GM12873 (cell line): ENCODE results near the gene SPEG.

Experiments used
- CTCF ChIP-seq: IDR thresholded peaks from 2 replicates; pipeline ENCODE4 v1.5.1; 2012; ENCODE audit warnings: low read depth, mild to moderate bottlenecking, moderate library complexity, low read length, control low read depth; ENCODE audit not compliant: insufficient read depth; ENCODE audit errors: missing control alignments

Gene SPEG

GRCh38 chr2:219538956-219539788, 104.5 kb downstream of the SPEG start:
- no peak for TF ChIP-seq CTCF

DNA sequence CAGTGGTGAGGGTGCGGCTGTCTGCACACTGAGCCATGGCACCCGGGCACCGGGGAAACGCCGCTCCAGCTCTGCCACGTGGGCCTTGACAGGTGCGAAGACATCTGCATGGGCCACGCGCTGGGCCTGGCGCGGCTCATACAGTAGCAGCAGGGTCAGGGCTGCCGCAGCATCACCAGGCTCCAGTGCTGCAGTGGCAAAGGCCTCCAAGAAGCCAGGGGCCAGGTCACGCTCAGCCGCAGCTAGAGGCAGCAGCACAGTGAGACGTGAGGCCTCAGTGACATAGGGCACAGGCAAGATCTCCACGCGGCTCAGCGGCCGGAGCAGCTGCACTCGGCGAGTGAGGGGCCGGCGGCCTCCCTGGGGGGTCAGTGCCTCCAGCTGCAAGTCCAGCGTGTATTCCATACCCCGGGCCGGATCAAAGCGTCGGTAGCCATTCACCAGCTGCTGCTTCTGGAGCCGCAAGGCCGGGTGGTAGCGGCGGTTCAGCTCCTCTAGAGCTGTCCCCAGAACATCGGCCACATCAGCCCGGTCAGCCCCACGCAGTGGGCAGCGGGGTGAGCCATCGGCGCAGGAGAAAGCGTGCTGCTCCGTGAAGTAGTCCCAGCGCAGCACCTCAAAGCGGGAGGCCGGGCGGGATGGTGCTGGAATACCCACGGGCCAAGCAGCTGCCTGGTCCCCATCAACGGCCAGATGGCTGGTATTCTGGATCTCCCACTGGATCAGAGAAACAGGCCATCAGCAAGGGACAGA, 105.5 kb downstream of the SPEG start:
- no peak for TF ChIP-seq CTCF

DNA sequence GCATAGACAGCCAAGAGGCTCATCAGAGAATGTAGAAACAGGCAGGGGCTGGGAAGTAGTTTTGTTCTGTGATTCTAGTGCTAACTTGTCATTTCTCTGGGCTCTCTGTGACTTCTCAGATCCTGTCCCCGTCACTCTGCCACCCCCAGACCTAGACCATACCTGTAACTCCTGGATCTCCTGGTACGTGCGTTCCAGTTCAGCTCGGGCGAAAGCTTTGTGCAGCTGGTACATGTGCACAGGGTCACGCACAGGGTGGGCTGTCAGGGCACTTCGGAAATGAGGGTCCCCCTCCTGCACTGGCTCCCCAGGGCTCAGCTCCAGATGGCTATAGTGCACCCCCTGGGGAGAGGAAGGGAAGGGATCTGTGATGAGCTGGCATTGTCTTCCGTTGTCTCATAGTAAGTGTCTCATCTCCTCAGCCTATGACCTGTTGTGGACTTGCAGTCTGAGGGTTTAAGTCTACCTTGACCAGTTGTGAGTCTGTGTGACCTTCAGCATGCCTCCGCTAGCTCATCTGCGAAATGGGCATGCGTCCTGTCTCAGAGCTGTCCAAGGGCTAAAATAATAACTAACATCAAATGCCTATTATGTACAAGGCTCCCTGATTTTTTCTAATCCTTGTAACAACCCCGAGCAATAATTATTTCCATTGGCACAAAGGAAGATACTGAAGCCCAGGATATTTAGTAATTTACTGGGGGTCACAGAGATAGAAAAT, 106.3 kb downstream of the SPEG start:
- no peak for TF ChIP-seq CTCF

- peak; percentile 90 for TF ChIP-seq CTCF
These were observed 107.1 kb downstream of the SPEG start for GRCh38 chr2:219541611-219542180.

GRCh38 chr2:219542931-219543595, 108.4 kb downstream of the SPEG start:
- no peak for TF ChIP-seq CTCF

- no peak for TF ChIP-seq CTCF
These were observed 109.1 kb downstream of the SPEG start, which contains the start of the genes CHPF and TMEM198 for GRCh38 chr2:219543596-219544358. Gene CHPF (minus strand): TSS chr2:219543809. CDS start chr2:219543538, 271 bp downstream. Gene TMEM198 (plus strand): TSS chr2:219544028. CDS start chr2:219544728, 700 bp downstream.
